Esophagus muscularis mucosa (tissue), 4 donors: ENCODE results near the gene BCAS3. TPM values are rescaled to one million over a fixed set of nuclear protein-coding genes. Genes with fewer than 3 reads are reported as not detected.
"Not testable (repeated sequence)": the region's sequence is repeated elsewhere in the genome, so short reads cannot be mapped to it uniquely, and the experiment has no call there.

ENCODE experiments used
- DNase-seq: peaks from one replicate; pipeline ENCODE4 v3.0.0-alpha.2; 2017; ENCODE audit errors: extremely low spot score
- H3K27ac ChIP-seq, 4 donors: fragments of 200-600 bp; sonication (generic); replicated peaks in 1 of 4; 1 replicate in 3 of 4; 2 replicates in 1 of 4; pipeline ENCODE4 v1.5.1; 2016 to 2019; ENCODE audit warnings: mild to moderate bottlenecking in 1 of 4
- H3K27me3 ChIP-seq, 4 donors: fragments of 200-600 bp; sonication (generic); one replicate each; pipeline versions ENCODE4 v1.5.1 to v1.6.0; 2016 to 2019
- H3K36me3 ChIP-seq, 4 donors: fragments of 200-600 bp; sonication (generic); one replicate each; pipeline ENCODE4 v1.5.1; 2016 to 2019
- H3K4me1 ChIP-seq, 4 donors: fragments of 200-600 bp; sonication (generic); one replicate each; pipeline ENCODE4 v1.5.1; 2016 to 2019
- H3K4me3 ChIP-seq, 4 donors: fragments of 200-600 bp; sonication (generic); 1 replicate in 2 of 4; 2 replicates in 2 of 4; pipeline ENCODE4 v1.5.1; 2016 to 2019; ENCODE audit warnings: mild to moderate bottlenecking in 4 of 4, moderate library complexity in 1 of 4
- H3K9me3 ChIP-seq, 4 donors: fragments of 200-600 bp; sonication (generic); 1 replicate in 3 of 4; 2 replicates in 1 of 4; pipeline ENCODE4 v1.5.1; 2016 to 2019
- EP300 ChIP-seq: sonication (generic); formaldehyde crosslinking; IDR thresholded peaks from one replicate; pipeline ENCODE4 v1.6.1; 2017; ENCODE audit warnings: antibody characterized with exemption
- POLR2A ChIP-seq: fragments of 450-650 bp; IDR thresholded peaks from one replicate; pipeline ENCODE4 v1.6.1; 2017; ENCODE audit warnings: antibody characterized with exemption, moderate library complexity, mild to moderate bottlenecking, low read depth
- POLR2AphosphoS5 ChIP-seq, 2 donors: sonication (generic); formaldehyde crosslinking; IDR thresholded peaks; one replicate each; pipeline ENCODE4 v1.6.1; 2017; ENCODE audit warnings: antibody characterized with exemption in 2 of 2
- WGBS: methylation state at CpG from one replicate; pipeline ENCODE4 v1.1.5; 2018; 5-methylcytosine and 5-hydroxymethylcytosine counted together
- intact Hi-C: fragments of 100-400 bp; cut with DNase I; formaldehyde crosslinking; loops from one replicate; pipeline ENCODE4 v1.15.1; 2023
- total RNA-seq, 4 donors: library from RNA; depleted of rRNA; stranded (reverse); fragments of >200 nt; gene quantifications; one replicate each; pipeline versions ENCODE4 v1.1.0 to v1.2.1, GENCODE V29; 2016
- TF ChIP-seq, protein P1 (sequence below), 3 experiments: fragments of 200-600 bp in 2 of 3; fragments of 450-650 bp in 1 of 3; sonication (generic) in 2 of 3; IDR thresholded peaks; one replicate each; pipeline ENCODE4 v1.5.1; 2017 to 2019; ENCODE audit warnings: antibody characterized with exemption in 3 of 3, mild to moderate bottlenecking in 2 of 3, moderate library complexity in 1 of 3

BCAS3 gene
- total RNA-seq, 4 donors from 2014 or later = 17.4 to 25.7 (median 19.5) TPM

DNA sequence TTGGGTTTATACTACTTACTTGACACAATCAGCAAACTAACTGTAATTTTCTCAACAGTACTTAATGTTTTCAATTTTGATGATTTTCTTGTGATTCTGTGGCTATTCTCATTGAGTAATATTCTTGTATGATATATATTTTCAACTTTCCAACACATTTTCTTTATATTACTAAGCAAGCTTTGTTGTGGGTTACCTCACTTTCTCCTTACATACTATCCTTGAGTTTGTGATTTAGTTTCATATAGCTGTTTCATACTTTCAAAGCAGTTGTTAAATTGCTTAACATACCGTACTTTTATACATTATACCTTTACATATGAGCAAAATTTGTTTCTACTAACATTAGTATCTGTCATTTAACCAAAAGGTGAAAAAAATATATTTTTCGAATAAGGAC, 197.1 kb downstream of the BCAS3 start:
- Histone ChIP-seq H3K4me1 (no peaks in the 10 kb centered on the region), H3K27me3 (no peaks in the 10 kb centered on the region), H3K9me3 (no peaks in the 10 kb centered on the region), H3K4me3 (no peak overlapping the region), H3K27ac (no peak overlapping the region), H3K36me3 (peaks cover 0 to 5% (median 0%) of the 10 kb centered on the region in 4 donors)
- TF ChIP-seq EP300 (no peak), POLR2AphosphoS5 (IDR thresholded peaks at IDR 0.05) (no peak), POLR2A (no peak)
- TF ChIP-seq, protein P1, sequence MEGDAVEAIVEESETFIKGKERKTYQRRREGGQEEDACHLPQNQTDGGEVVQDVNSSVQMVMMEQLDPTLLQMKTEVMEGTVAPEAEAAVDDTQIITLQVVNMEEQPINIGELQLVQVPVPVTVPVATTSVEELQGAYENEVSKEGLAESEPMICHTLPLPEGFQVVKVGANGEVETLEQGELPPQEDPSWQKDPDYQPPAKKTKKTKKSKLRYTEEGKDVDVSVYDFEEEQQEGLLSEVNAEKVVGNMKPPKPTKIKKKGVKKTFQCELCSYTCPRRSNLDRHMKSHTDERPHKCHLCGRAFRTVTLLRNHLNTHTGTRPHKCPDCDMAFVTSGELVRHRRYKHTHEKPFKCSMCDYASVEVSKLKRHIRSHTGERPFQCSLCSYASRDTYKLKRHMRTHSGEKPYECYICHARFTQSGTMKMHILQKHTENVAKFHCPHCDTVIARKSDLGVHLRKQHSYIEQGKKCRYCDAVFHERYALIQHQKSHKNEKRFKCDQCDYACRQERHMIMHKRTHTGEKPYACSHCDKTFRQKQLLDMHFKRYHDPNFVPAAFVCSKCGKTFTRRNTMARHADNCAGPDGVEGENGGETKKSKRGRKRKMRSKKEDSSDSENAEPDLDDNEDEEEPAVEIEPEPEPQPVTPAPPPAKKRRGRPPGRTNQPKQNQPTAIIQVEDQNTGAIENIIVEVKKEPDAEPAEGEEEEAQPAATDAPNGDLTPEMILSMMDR (IDR thresholded peaks at IDR 0.05) = no peak
- intact Hi-C loops = no loop called here
- WGBS = 97% methylated on average over 2 of the region's 2 CpGs
- DNase-seq = no peak

DNA sequence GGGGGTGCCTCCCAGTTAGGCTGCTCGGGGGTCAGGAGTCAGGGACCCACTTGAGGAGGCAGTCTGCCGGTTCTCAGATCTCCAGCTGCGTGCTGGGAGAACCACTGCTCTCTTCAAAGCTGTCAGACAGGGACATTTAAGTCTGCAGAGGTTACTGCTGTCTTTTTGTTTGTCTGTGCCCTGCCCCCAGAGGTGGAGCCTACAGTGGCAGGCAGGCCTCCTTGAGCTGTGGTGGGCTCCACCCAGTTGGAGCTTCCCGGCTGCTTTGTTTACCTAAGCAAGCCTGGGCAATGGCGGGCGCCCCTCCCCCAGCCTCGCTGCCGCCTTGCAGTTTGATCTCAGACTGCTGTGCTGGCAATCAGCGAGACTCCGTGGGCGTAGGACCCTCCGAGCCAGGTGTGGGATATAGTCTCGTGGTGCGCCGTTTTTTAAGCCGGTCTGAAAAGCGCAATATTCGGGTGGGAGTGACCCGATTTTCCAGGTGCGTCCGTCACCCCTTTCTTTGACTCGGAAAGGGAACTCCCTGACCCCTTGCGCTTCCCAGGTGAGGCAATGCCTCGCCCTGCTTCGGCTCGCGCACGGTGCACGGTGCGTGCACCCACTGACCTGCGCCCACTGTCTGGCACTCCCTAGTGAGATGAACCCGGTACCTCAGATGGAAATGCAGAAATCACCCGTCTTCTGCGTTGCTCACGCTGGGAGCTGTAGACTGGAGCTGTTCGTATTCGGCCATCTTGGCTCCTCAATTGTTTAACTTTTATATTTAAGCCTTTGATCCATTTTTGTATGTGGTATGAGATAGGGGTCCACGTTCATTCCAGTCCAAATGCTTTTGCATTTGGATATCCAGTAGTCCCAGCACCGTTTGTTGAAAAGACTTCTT, 209.3 kb downstream of the BCAS3 start:
- H3K36me3 ChIP-seq, H3K9me3 ChIP-seq, H3K27ac ChIP-seq, intact Hi-C loops, H3K27me3 ChIP-seq, H3K4me1 ChIP-seq, DNase-seq: not testable (repeated sequence)
- 87% methylated on average over 18 of the region's 39 CpGs for WGBS
- peak overlapping the region in 2 of 4 donors; percentile 23 to 44 for H3K4me3 ChIP-seq

DNA sequence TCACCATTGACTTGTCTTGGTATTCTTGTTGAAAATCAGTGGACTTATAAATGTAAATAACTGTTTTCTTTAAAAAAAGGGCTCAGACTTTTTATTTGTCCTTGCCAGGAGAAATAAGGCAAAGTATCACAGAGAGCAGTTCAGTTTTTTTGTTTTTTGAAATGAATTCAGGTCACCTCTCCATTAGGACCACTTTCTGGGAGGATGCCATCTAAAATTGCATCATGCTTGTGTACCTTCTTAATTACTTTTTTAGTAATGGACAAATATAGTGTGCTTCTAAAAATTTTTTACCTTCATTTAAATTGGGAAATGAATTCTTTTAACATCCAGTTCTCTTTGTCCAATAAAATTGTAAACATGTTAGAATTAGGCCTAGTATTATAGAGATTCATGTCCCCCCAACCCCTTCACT, 210.0 kb downstream of the BCAS3 start:
- Histone ChIP-seq H3K36me3 (no peaks in the 10 kb centered on the region), H3K4me1 (no peaks in the 10 kb centered on the region), H3K27me3 (no peaks in the 10 kb centered on the region), H3K4me3 (no peak overlapping the region), H3K27ac (no peak overlapping the region), H3K9me3 (no peaks in the 10 kb centered on the region)
- TF ChIP-seq POLR2A (no peak), POLR2AphosphoS5 (IDR thresholded peaks at IDR 0.05) (no peak), EP300 (no peak)
- TF ChIP-seq, protein P1 (IDR thresholded peaks at IDR 0.05) = no peak
- intact Hi-C loops = no loop called here
- DNase-seq = no peak

DNA sequence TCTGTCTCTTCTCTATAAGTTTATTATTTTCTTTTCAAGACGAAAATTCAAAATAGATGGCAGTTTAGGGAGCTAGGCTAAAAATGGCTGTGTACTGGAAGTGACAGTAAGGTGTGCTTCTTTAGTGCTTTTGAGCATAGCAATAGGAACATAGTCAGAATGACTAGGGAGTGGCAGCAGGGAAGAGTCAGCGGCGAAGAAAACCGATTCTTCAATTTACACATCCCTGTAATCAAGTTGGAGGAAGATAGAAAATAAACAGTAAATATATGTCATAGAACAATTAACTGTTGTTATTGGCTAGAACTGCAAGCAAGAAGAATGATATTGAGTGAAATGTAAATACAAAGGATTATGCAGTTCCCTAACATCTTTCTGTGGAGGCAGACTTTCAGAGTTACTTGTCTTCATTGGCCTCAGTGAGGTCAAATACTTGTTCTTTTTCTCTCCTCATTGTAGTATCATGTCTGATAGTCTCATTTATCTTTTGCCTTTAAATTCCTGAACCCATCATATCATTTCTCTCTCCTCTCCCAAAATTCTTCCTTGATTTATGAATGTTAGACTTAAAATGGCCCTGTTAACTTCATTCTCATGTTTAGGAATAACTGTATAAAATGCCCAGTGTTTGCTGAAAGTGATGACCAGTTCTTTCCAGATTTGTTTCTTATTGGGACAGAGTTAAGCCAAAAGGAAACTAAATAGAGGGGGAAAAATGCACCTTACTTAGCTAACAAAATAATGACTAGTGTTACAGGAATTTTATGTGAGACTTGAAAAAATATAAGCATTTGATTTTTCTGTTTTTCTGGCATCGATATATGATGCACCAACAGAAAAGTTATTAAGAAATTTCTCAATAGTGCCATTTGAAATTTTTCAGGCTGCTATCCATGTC, 211.4 kb downstream of the BCAS3 start:
- H3K27ac ChIP-seq = no peak overlapping the region
- H3K4me3 ChIP-seq = no peak overlapping the region
- no peak for TF ChIP-seq EP300
- no peak for TF ChIP-seq POLR2AphosphoS5 (IDR thresholded peaks at IDR 0.05)
- TF ChIP-seq, protein P1 (IDR thresholded peaks at IDR 0.05) = no peak
- no peak for TF ChIP-seq POLR2A
- H3K27me3 ChIP-seq = no peaks in the 10 kb centered on the region
- intact Hi-C loops = no loop called here
- peaks cover 0 to 3% (median 0%) of the 10 kb centered on the region in 4 donors for H3K9me3 ChIP-seq
- no peak for DNase-seq
- H3K4me1 ChIP-seq = no peaks in the 10 kb centered on the region
- WGBS = 93% methylated on average over 5 of the region's 5 CpGs
- no peaks in the 10 kb centered on the region for H3K36me3 ChIP-seq

DNA sequence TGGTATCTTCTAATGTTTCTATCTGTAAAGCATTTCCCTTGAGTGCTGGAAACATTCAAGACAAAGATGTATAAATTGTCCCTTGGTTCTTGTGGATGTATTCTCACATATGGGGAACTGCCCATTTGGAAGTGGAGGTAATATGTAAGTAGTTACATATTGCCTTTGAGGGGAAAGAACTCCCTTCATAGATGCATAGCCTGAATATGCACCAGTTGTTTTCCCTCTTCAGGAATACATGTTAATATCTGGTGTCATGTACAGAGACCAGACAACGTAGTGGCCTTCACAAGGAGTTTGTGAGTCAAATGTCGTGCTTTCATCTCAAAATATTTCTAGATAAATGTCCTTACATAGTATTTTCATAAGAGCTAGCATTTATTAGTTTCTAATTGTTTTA, 213.5 kb downstream of the BCAS3 start:
- Histone ChIP-seq H3K4me3 (no peak overlapping the region), H3K4me1 (no peaks in the 10 kb centered on the region), H3K27ac (no peak overlapping the region), H3K9me3 (peaks cover 0 to 10% (median 2%) of the 10 kb centered on the region in 4 donors), H3K27me3 (no peaks in the 10 kb centered on the region), H3K36me3 (no peaks in the 10 kb centered on the region)
- intact Hi-C loops = no loop called here
- WGBS = 95% methylated on average over 2 of the region's 2 CpGs
- no peak for DNase-seq
- TF ChIP-seq POLR2AphosphoS5 (IDR thresholded peaks at IDR 0.05) (no peak), EP300 (no peak)
